ENCODE data around the gene MVP.
A peak's percentile ranks its signal among the peaks of the same experiment; 100 is the strongest.

The MVP gene

DNA sequence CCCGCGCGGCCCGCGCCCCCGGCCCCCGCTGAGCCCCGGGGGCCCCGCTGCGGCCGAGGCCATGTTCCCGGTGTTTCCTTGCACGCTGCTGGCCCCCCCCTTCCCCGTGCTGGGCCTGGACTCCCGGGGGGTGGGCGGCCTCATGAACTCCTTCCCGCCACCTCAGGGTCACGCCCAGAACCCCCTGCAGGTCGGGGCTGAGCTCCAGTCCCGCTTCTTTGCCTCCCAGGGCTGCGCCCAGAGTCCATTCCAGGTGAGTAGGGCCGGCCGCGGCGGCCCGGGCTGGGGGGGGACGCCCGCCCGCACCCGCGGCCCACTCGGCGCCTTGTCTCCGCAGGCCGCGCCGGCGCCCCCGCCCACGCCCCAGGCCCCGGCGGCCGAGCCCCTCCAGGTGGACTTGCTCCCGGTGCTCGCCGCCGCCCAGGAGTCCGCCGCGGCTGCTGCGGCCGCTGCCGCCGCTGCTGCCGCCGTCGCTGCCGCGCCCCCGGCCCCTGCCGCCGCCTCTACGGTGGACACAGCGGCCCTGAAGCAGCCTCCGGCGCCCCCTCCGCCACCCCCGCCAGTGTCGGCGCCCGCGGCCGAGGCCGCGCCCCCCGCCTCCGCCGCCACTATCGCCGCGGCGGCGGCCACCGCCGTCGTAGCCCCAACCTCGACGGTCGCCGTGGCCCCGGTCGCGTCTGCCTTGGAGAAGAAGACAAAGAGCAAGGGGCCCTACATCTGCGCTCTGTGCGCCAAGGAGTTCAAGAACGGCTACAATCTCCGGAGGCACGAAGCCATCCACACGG lies 13.4 kb upstream of the MVP start:
- H3K27ac ChIP-seq, result peak overlapping the region; percentile 92
- TF ChIP-seq, protein P1, sequence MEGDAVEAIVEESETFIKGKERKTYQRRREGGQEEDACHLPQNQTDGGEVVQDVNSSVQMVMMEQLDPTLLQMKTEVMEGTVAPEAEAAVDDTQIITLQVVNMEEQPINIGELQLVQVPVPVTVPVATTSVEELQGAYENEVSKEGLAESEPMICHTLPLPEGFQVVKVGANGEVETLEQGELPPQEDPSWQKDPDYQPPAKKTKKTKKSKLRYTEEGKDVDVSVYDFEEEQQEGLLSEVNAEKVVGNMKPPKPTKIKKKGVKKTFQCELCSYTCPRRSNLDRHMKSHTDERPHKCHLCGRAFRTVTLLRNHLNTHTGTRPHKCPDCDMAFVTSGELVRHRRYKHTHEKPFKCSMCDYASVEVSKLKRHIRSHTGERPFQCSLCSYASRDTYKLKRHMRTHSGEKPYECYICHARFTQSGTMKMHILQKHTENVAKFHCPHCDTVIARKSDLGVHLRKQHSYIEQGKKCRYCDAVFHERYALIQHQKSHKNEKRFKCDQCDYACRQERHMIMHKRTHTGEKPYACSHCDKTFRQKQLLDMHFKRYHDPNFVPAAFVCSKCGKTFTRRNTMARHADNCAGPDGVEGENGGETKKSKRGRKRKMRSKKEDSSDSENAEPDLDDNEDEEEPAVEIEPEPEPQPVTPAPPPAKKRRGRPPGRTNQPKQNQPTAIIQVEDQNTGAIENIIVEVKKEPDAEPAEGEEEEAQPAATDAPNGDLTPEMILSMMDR (conservative IDR thresholded peaks at IDR 0.05), result no peak

DNA sequence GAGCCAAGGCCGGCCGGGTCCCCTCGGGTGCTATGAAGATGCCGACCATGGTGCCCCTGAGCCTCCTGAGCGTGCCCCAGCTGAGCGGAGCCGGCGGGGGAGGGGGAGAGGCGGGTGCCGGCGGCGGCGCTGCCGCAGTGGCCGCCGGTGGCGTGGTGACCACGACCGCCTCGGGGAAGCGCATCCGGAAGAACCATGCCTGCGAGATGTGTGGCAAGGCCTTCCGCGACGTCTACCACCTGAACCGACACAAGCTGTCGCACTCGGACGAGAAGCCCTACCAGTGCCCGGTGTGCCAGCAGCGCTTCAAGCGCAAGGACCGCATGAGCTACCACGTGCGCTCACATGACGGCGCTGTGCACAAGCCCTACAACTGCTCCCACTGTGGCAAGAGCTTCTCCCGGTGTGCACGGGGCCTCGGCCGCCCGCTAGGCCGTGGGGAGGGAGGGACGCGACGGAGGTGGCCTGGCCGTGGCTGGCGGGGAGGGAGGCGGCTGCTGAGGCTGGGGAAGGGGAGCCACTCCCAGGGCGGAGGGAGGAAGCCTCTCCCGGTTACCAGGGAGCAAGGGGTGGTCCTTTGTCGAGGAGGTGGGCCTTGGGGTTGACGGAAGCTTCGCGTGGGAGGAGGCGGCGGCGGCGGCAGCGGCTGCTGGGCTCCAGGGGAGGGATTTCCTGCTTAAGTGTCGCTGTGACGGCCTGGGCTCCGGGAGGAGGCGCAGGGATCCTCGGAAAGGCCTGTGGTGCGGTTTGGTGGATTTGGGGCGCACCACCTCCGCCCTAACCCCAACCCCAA lies 12.6 kb upstream of the MVP start:
- peak overlapping the region; percentile 92 for H3K27ac ChIP-seq
- TF ChIP-seq, protein P1 (conservative IDR thresholded peaks at IDR 0.05), result peak; percentile 31; the same call in 1 of the 2 replicates

DNA sequence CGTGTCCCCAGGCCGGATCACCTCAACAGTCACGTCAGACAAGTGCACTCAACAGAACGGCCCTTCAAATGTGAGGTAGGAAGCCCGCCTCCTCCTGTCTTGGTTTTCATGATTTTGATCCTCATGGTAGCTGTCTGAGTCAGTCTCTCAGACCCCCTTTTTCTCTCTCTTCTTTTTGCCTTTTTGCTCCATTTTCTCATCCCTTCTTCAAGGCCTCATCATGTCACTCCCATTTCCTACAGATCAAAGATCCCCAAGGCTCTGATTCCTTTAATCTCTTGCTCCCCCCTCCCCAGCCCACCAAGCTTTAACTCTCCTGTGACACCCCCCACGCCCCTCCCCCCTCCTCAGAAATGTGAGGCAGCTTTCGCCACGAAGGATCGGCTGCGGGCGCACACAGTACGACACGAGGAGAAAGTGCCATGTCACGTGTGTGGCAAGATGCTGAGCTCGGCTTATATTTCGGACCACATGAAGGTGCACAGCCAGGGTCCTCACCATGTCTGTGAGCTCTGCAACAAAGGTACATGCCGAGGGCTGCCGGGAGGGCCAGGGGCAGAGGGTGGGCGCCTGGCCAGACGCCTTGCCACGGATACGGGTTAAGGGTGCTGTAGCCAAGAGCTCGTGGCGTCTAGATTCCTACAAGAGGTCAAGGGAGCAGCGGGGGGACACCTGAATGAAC lies 11.9 kb upstream of the MVP start:
- TF ChIP-seq, protein P1 (conservative IDR thresholded peaks at IDR 0.05), result no peak
- peak overlapping the region; percentile 92 for H3K27ac ChIP-seq

DNA sequence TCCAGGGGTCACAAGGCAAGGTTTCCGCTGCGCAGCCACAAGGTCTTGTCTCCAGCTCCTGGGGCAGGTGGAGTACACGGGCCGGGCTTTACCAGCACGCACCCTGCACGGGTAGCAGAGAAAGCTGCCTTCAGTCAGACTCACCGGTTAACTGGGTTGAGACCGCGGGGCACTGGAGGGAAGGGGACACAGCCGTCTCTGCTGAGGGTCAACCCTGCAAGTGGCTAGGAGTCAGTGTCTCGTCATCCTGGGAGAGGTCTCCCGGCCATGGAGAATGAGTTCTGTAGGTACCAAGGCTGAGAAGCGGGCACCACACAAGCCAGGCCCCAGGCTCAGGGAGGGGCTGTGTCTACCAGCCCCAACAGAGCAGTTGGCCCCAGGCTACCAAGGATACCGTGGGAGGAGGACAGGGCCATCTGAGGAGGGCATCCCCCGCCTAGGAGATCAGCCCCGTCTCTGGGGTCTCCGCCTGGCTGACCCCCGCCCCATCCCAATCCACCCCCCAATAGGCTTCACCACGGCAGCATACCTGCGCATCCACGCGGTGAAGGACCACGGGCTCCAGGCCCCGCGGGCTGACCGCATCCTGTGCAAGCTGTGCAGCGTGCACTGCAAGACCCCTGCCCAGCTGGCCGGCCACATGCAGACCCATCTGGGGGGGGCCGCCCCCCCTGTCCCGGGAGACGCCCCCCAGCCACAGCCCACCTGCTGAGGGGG lies 11.1 kb upstream of the MVP start:
- TF ChIP-seq, protein P1 (conservative IDR thresholded peaks at IDR 0.05), result no peak
- H3K27ac ChIP-seq, result peak overlapping the region; percentile 92

DNA sequence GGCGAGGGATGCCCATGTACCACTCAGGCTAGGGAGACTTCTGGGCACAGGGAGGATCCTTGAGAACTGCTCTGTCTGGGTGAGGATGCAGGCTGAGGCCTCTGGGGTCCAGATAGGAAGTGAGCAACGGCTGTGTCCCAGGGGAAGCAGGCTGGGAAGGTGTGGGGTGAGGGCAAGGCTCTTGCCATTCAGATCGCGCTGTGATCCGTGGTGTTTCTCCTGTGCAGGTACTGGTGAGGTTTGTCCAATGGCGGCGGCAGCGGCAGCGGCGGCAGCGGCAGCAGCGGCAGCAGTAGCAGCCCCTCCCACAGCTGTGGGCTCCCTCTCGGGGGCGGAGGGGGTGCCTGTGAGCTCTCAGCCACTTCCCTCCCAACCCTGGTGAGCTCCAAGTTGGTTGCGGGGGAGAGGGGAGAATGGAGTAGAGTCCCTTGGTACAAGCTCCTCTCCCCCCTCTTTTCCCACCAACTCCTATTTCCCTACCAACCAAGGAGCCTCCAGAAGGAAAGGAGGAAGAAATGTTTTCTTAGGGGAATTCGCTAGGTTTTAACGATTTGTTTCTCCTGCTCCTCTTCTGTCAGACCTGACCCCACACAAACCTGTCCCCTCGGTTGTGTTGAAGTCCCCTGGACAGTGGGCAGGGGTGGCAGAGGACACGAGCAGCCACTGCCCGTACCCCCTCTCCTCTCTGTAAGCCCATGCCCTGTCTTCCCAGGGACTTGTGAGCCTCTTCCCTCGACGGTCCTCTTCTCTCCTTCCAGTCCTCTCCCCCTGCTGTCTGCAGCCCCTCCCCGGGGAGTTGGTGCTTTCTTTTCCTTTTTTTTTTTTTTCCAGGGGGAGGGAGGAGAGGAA lies 10.2 kb upstream of the MVP start:
- peak overlapping the region; percentile 92 for H3K27ac ChIP-seq
- TF ChIP-seq, protein P1 (conservative IDR thresholded peaks at IDR 0.05), result no peak

DNA sequence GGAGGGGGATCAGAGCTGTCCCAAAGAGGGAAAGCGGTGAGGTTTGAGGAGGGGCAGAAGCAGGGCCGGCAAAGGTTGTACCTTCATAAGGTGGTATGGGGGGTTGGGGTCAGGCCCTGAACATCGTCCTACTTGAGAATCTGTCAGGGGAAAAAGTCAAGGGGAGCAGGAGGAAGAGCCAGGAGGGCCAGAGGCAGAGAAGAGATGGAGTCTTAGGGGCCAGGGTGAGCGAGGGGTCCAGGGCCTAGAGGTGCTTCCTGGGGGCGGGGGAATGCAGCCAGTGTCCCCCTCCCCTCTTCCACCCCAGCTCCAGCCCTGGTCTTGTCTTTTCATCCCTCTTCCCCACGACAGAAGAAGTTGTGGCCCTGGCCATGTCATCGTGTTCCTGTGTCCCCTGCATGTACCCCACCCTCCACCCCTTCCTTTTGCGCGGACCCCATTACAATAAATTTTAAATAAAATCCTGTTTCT lies 9.5 kb upstream of the MVP start:
- TF ChIP-seq, protein P1 (conservative IDR thresholded peaks at IDR 0.05), result no peak
- H3K27ac ChIP-seq, result peak overlapping the region; percentile 92

Data from VCaP (cell line).